ENCODE measurements around the gene IL17B. TPM values are rescaled to one million over a fixed set of nuclear protein-coding genes. Genes with fewer than 3 reads are reported as not detected.
A peak's percentile ranks its signal among the peaks of the same experiment; 100 is the strongest.

The IL17B gene
- total and polyA plus RNA-seq, 2 of the 13 experiments (the other 11 are each of a cell fraction or from before 2014, with no cell fraction given): 0.29 to 2.6 TPM

GRCh38 chr5:149367249-149367971, 11.7 kb downstream of the IL17B start (continued):
- TF ChIP-seq KDM5A (IDR thresholded peaks at IDR 0.05; ENCODE audit: borderline replicate concordance, low read length) (no peak), IKZF4 (CRISPR knock-in tag; IDR thresholded peaks at IDR 0.05; ENCODE audit: borderline replicate concordance, low read depth, not compliant biosample characterization) (no peak), ZNF644 (CRISPR knock-in tag; IDR thresholded peaks at IDR 0.05; ENCODE audit: low read depth) (peak; percentile 55; the same call in 1 of the 2 replicates), HNRNPL (IDR thresholded peaks at IDR 0.05; ENCODE audit: low read depth, low read length) (0 out of 2 replicates have a peak, but pooled peaks have one; percentile 23), MAX (IDR thresholded peaks at IDR 0.05) (peak; percentile 51; the same call in 1 of the 2 replicates), ZNF468 (CRISPR knock-in tag; IDR thresholded peaks at IDR 0.05) (no peak), NCOR1 (IDR thresholded peaks at IDR 0.05; ENCODE audit: borderline replicate concordance, low read length) (no peak), STAT6 (CRISPR knock-in tag; IDR thresholded peaks at IDR 0.05; ENCODE audit: borderline replicate concordance) (no peak), ZNF124 (CRISPR knock-in tag; IDR thresholded peaks at IDR 0.05) (peak; percentile 79; the same call in 1 of the 2 replicates), CENPX (CRISPR knock-in tag; IDR thresholded peaks at IDR 0.05) (no peak), TEAD3 (CRISPR knock-in tag; optimal IDR thresholded peaks at IDR 0.05; ENCODE audit: borderline replicate concordance) (peak; percentile 37), ZFAT (CRISPR knock-in tag; conservative IDR thresholded peaks at IDR 0.05) (no peak), HNRNPH1 (optimal IDR thresholded peaks at IDR 0.05; ENCODE audit: low read depth, low read length) (no peak), ZNF570 (CRISPR knock-in tag; IDR thresholded peaks at IDR 0.05; ENCODE audit: borderline replicate concordance) (no peak), IKZF5 (CRISPR knock-in tag; IDR thresholded peaks at IDR 0.05) (peak; percentile 71), HMGXB3 (CRISPR knock-in tag; IDR thresholded peaks at IDR 0.05; ENCODE audit: borderline replicate concordance) (peak; percentile 61; the same call in 1 of the 2 replicates), ZNF547 (CRISPR knock-in tag; IDR thresholded peaks at IDR 0.05) (no peak; the same call in 1 of the 2 replicates)
